K562 (cell line): ENCODE results near the gene UBN2. TPM values are rescaled to one million over a fixed set of nuclear protein-coding genes. Genes with fewer than 3 reads are reported as not detected.

Experiments
- BDP1 ChIP-seq: IDR thresholded peaks from 3 replicates; pipeline ENCODE4 v1.6.1; 2011; ENCODE audit not compliant: insufficient read length, insufficient read depth
- BHLHE40 ChIP-seq: IDR thresholded peaks from 2 replicates; pipeline ENCODE4 v1.6.1; 2011; ENCODE audit warnings: low read length, improper control_type of control experiment
- CREBBP ChIP-seq: IDR thresholded peaks from one replicate; pipeline ENCODE4 v1.6.1; 2012; ENCODE audit warnings: low read depth, mild to moderate bottlenecking, control low read depth, inconsistent platforms, low read length
- ELK3 ChIP-seq: fragments of 450-650 bp; formaldehyde crosslinking; IDR thresholded peaks from 2 replicates; pipeline ENCODE4 v1.4.0; 2020; ENCODE audit warnings: mild to moderate bottlenecking
- FOXP4 ChIP-seq: sonication (generic); formaldehyde crosslinking; IDR thresholded peaks from 2 replicates; pipeline ENCODE4 v1.8.0; 2022; ENCODE audit warnings: mild to moderate bottlenecking, missing genetic modification reagents, borderline replicate concordance
- HBP1 ChIP-seq: fragments of 450-650 bp; formaldehyde crosslinking; IDR thresholded peaks from 2 replicates; pipeline ENCODE4 v1.4.0; 2022; ENCODE audit warnings: missing genetic modification characterization
- HDAC1 ChIP-seq, 2 experiments: fragments of 450-650 bp; IDR thresholded peaks; 2 replicates each; pipeline ENCODE4 v1.6.1; 2016 to 2017; ENCODE audit warnings: inconsistent platforms in 1 of 2, mild to moderate bottlenecking in 1 of 2, moderate library complexity in 1 of 2
- KAT7 ChIP-seq: sonication (generic); formaldehyde crosslinking; IDR thresholded peaks from 2 replicates; pipeline ENCODE4 v1.8.0; 2022; ENCODE audit warnings: missing genetic modification reagents, mild to moderate bottlenecking, borderline replicate concordance
- MAFK ChIP-seq: IDR thresholded peaks from 2 replicates; pipeline ENCODE4 v1.6.1; 2011; ENCODE audit warnings: low read length, improper control_type of control experiment
- NFYB ChIP-seq: IDR thresholded peaks from 2 replicates; pipeline ENCODE4 v1.6.1; 2011; ENCODE audit warnings: mild to moderate bottlenecking, moderate library complexity; ENCODE audit not compliant: insufficient read length; ENCODE audit errors: extremely low read depth
- RBM39 ChIP-seq: fragments of 200-400 bp; formaldehyde crosslinking; optimal IDR thresholded peaks from 2 replicates; pipeline ENCODE3; 2018; ENCODE audit warnings: low read depth, low read length
- RNF2 ChIP-seq: sonication (generic); IDR thresholded peaks from 2 replicates; pipeline ENCODE4 v1.6.1; 2016
- SREBF2 ChIP-seq: sonication (generic); formaldehyde crosslinking; IDR thresholded peaks from 2 replicates; pipeline ENCODE4 v1.4.0; 2020; ENCODE audit warnings: mild to moderate bottlenecking, missing genetic modification reagents
- STAT5B ChIP-seq: fragments of 250-450 bp; sonication (Bioruptor Pico); IDR thresholded peaks from 2 replicates; pipeline ENCODE4 v1.8.0; 2021; ENCODE audit warnings: mild to moderate bottlenecking, inconsistent platforms
- THAP12 ChIP-seq: fragments of 250-450 bp; sonication (Bioruptor Pico); IDR thresholded peaks from 2 replicates; pipeline ENCODE4 v1.9.0; 2021; ENCODE audit warnings: mild to moderate bottlenecking, inconsistent platforms
- ZBTB7A ChIP-seq: IDR thresholded peaks from 2 replicates; pipeline ENCODE4 v1.6.1; 2011; ENCODE audit warnings: low read depth, mild to moderate bottlenecking, low read length, moderate library complexity, borderline replicate concordance; ENCODE audit not compliant: control insufficient read depth
- ZC3H8 ChIP-seq: fragments of 450-650 bp; IDR thresholded peaks from 2 replicates; pipeline ENCODE4 v1.6.1; 2017
- ZNF655 ChIP-seq: fragments of 250-450 bp; sonication (Bioruptor Pico); IDR thresholded peaks from 2 replicates; pipeline ENCODE4 v1.5.0; 2021
- polyA plus RNA-seq, 8 experiments: library from polyadenylated mRNA; depleted of rRNA in 4 of 8; stranded (reverse) in 5 of 8; unstranded in 3 of 8; fragments of >200 nt; fragmentation: Nextera tagmentation in 2 of 8; fragmentation: Illumina TruSeq in 1 of 8; extraction: Ambion mirVana in 2 of 8; extraction: Trizol in 1 of 8; gene quantifications; 2 replicates each; pipeline versions ENCODE4 v1.2.1 to v1.2.3, GENCODE V29; 2011 to 2014; ENCODE audit warnings: inconsistent platforms in 1 of 8, missing spikeins in 1 of 8
- total RNA-seq, 7 experiments: library from RNA; depleted of rRNA in 6 of 7; stranded (reverse); fragments of >200 nt in 6 of 7; fragmentation: Illumina TruSeq in 2 of 7; extraction: Trizol in 2 of 7; gene quantifications; 2 replicates each; pipeline versions ENCODE4 v1.2.1 to v1.2.3, GENCODE V29; 2011 to 2021; ENCODE audit warnings: low replicate concordance in 1 of 7

The UBN2 gene
- total and polyA plus RNA-seq, 9 of the 15 experiments (the other 6 are each of a cell fraction or from before 2014, with no cell fraction given) = 1.2 to 19.5 (median 9.9) TPM

GRCh38 chr7:139340037-139340807, 109.2 kb downstream of the UBN2 start (continued):
- TF ChIP-seq ELK3 (CRISPR knock-in tag) = 0 out of 2 replicates have a peak, but pooled peaks have one; percentile 70
- TF ChIP-seq BHLHE40 = peak; percentile 95
- peak; percentile 40; the same call in 1 of the 2 replicates for TF ChIP-seq THAP12 (CRISPR knock-in tag)
- TF ChIP-seq FOXP4 (CRISPR knock-in tag) = peak; percentile 76; the same call in 1 of the 2 replicates
- TF ChIP-seq BDP1 = peak; percentile 100
- TF ChIP-seq KAT7 (CRISPR knock-in tag) = peak; percentile 92; the same call in 1 of the 2 replicates
- TF ChIP-seq ZNF655 (CRISPR knock-in tag) = no peak
- TF ChIP-seq ZC3H8 = 0 out of 2 replicates have a peak, but pooled peaks have one; percentile 60
- peak; percentile 59; the same call in 1 of the 2 replicates for TF ChIP-seq ZBTB7A
- no peak for TF ChIP-seq NFYB
- 0 out of 2 replicates have a peak, but pooled peaks have one; percentile 14 for TF ChIP-seq SREBF2 (CRISPR knock-in tag)
- TF ChIP-seq HDAC1 (IDR thresholded peaks at IDR 0.05) = peak in 1 of 2 experiments; percentile 99
- peak; percentile 91 for TF ChIP-seq RNF2
- peak; percentile 97 for TF ChIP-seq RBM39
- TF ChIP-seq CREBBP = peak; percentile 71
- no peak for TF ChIP-seq STAT5B (CRISPR knock-in tag)
- TF ChIP-seq HBP1 (CRISPR knock-in tag) = peak; percentile 79
- TF ChIP-seq MAFK = peak; percentile 28; the same call in 1 of the 2 replicates
